HFFc6 (cell line): ENCODE data around the gene C10orf95. TPM values are rescaled to one million over a fixed set of nuclear protein-coding genes. Genes with fewer than 3 reads are reported as not detected.

Experiments used
- DNase-seq: peaks from one replicate; pipeline ENCODE4 v3.0.0-alpha.2; 2018
- H3K27ac Mint-ChIP-seq: 2 replicates; pipeline ENCODE4 v1.8.0; 2020; ENCODE audit warnings: mild to moderate bottlenecking, mixed read lengths
- H3K27me3 Mint-ChIP-seq: 2 replicates; pipeline ENCODE4 v1.8.0; 2021; ENCODE audit warnings: mild to moderate bottlenecking, moderate library complexity, mixed read lengths; ENCODE audit not compliant: insufficient read depth
- H3K36me3 Mint-ChIP-seq: 2 replicates; pipeline ENCODE4 v1.8.0; 2021; ENCODE audit warnings: low read depth, mixed read lengths
- H3K4me1 Mint-ChIP-seq: 2 replicates; pipeline ENCODE4 v1.8.0; 2020; ENCODE audit warnings: low read depth, mixed read lengths
- H3K4me3 Mint-ChIP-seq: 2 replicates; pipeline ENCODE4 v1.8.0; 2020; ENCODE audit warnings: mild to moderate bottlenecking, moderate library complexity, mixed read lengths
- H3K9me3 Mint-ChIP-seq: 2 replicates; pipeline ENCODE4 v1.8.0; 2020; ENCODE audit warnings: mild to moderate bottlenecking, mixed read lengths
- total RNA-seq, 6 experiments: library from RNA; stranded (reverse); fragmentation: NEBNext Ultra II Directional; extraction: Animal tissue kit (Norgen Biotek cat#: 25700); gene quantifications; 2 replicates in 1 of 6; 3 replicates in 5 of 6; pipeline ENCODE4 v1.2.3, GENCODE V29; 2021
- TF ChIP-seq, protein P1 (sequence below): fragments of 200-600 bp; sonication (generic); IDR thresholded peaks from 2 replicates; pipeline ENCODE4 v1.5.0; 2021; ENCODE audit warnings: antibody characterized with exemption, mild to moderate bottlenecking

The C10orf95 gene
- total RNA-seq, 6 experiments from 2014 or later: 0.12 TPM; not detected in 5

DNA sequence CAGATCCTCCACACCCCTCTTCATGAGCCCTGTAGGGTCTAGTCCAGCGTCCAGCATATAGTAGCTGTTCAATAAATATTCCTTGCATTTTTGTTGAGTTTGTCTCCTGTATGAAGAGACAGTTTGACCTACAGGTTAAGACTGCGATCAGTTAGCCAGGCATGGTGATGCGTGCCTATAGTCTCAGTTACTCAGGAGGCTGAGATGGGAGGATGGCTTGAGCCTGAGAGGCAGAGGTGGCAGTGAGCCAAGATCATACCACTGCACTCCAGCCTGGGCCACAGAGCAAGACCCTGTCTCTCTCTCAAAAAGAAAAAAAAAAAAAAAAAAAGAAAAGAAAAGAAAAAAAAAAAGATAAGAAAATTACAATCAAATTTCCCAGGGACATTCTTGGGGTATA lies 13.8 kb downstream of the C10orf95 start:
- Mint-ChIP-seq H3K4me1 (peaks cover 24% of the 10 kb centered on the region), H3K36me3 (no peaks in the 10 kb centered on the region), H3K27me3 (peaks cover 6% of the 10 kb centered on the region), H3K9me3 (no peaks in the 10 kb centered on the region), H3K4me3 (no peak overlapping the region), H3K27ac (no peak overlapping the region)
- TF ChIP-seq, protein P1, sequence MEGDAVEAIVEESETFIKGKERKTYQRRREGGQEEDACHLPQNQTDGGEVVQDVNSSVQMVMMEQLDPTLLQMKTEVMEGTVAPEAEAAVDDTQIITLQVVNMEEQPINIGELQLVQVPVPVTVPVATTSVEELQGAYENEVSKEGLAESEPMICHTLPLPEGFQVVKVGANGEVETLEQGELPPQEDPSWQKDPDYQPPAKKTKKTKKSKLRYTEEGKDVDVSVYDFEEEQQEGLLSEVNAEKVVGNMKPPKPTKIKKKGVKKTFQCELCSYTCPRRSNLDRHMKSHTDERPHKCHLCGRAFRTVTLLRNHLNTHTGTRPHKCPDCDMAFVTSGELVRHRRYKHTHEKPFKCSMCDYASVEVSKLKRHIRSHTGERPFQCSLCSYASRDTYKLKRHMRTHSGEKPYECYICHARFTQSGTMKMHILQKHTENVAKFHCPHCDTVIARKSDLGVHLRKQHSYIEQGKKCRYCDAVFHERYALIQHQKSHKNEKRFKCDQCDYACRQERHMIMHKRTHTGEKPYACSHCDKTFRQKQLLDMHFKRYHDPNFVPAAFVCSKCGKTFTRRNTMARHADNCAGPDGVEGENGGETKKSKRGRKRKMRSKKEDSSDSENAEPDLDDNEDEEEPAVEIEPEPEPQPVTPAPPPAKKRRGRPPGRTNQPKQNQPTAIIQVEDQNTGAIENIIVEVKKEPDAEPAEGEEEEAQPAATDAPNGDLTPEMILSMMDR: no peak
- no peak for DNase-seq

DNA sequence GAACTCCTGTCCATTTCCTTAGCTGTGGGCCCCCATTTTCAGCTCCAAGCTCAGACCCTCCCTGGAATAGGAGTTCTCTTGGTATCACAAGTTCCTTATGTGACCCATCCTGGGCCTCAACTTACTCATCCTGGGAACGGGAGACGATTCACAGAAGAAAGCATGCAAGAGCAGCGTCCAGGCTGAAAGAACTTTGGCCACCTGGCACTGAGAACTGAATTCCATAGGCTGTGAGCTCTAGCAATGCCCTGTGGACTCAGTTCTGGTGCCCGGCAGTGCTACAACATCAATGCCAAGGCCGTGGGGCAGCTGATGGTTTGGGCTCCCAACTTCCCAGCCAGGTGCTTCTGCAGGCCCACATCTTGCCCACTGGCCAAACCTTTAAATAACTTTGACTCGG lies 15.0 kb downstream of the C10orf95 start:
- TF ChIP-seq, protein P1: no peak

DNA sequence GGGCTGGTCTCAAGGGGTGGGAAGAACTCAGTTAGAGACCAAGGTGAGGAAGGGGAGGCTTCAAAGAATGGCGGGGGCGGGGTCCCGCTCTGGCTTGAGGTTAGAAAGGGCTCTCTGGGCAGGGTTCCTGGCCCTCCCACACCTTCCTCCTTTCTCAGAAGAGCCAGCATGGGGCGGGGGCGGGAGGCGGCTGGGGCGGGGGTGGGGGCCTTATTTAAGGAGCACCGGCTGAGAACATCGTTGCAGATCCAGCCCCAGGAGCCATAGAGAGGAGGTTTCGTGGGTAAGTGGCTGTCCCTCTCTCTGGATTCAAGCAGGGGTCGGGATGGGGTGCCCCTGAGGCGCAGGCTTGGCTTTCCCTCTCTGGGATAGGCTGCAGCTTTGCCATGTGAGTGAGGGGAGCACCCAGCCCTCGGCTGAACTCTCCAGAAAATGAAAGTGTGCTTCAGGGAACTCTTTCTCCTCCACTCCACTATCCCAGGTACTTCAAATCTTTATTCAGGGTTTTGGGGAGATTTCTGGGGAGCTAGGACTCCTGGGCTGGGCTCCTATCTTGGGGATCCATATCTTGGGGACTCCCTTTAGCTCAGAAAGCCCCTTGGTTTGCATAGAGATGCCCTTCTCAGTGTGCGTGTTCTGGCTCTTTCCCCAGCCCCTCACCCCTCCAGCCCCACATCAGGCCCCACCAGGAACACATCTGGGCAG lies 15.7 kb downstream of the C10orf95 start:
- no peak overlapping the region for H3K27ac Mint-ChIP-seq
- no peaks in the 10 kb centered on the region for H3K36me3 Mint-ChIP-seq
- TF ChIP-seq, protein P1: no peak
- H3K9me3 Mint-ChIP-seq: no peaks in the 10 kb centered on the region
- H3K4me3 Mint-ChIP-seq: peak overlapping the region; percentile 67
- H3K4me1 Mint-ChIP-seq: peaks cover 31% of the 10 kb centered on the region
- H3K27me3 Mint-ChIP-seq: peaks cover 2% of the 10 kb centered on the region; the same call in 1 of the 2 replicates
- no peak for DNase-seq

More for the DNA sequence above, 15.0 kb downstream of the C10orf95 start:
- H3K4me1 Mint-ChIP-seq: peaks cover 30% of the 10 kb centered on the region
- H3K36me3 Mint-ChIP-seq: no peaks in the 10 kb centered on the region
- no peak for DNase-seq
- H3K27me3 Mint-ChIP-seq: peaks cover 2% of the 10 kb centered on the region; the same call in 1 of the 2 replicates
- H3K4me3 Mint-ChIP-seq: peak overlapping the region; percentile 67; the same call in 1 of the 2 replicates
- H3K9me3 Mint-ChIP-seq: no peaks in the 10 kb centered on the region
- no peak overlapping the region for H3K27ac Mint-ChIP-seq

DNA sequence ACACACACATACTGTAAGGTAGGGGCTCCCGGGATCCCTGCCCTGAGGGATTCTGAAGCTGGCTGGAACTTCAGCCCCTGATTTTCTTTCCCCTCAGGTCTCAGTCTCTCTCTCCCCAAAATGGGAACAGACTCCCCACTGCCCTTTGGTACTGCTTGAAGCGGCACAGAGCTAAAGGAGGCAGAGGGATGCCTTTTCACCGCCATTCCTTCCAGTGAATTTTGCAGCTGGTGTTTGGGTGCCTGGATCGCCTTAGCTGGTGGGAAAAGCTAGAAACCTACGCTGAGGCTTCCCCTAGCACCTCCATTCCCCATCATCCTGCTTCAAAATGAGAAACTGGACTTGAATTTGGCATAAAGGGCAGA lies 16.2 kb downstream of the C10orf95 start:
- Mint-ChIP-seq H3K27ac (peak overlapping the region; percentile 0; the same call in 1 of the 2 replicates), H3K4me3 (peak overlapping the region; percentile 67; the same call in 1 of the 2 replicates), H3K9me3 (no peaks in the 10 kb centered on the region), H3K36me3 (no peaks in the 10 kb centered on the region), H3K27me3 (peaks cover 2% of the 10 kb centered on the region; the same call in 1 of the 2 replicates), H3K4me1 (peaks cover 31% of the 10 kb centered on the region)
- no peak for DNase-seq
- TF ChIP-seq, protein P1: no peak

DNA sequence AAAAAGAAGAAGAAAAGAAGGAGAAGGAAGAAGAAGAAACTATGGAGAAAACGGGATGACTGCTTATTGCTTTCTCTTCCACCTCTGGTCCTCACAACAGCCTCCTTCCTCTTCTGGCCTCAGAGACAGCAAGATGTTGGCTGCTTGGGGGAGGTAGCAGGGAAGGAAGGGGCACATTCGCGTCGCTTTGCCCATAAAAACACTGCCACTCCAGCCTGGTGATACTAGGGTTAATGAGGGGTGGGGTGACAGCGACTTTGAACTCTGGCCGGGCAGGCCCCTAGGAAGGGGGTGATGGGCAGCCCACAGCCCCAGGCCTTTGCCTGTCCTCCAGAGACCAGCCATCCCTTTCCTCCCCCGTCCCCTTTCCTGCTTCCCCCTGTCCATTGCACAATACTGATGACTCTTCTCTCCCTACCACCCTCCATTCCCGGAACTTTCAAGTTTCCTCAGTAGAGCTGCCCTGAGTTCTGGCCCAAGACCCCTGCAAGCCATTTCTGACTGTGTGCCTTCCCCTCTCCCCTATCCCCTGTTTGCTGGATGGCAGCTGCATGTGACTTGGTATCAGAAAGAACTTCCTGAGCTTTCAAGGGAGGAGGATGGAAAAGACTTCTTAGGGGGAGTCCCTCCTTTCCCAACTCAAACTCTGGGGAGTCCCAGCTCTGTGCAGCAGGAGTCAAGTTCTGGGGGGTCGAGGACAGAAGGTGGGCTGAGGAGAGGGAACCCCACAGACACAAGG lies 16.8 kb downstream of the C10orf95 start:
- Mint-ChIP-seq H3K4me3 (no peak overlapping the region; the same call in 1 of the 2 replicates), H3K4me1 (peaks cover 31% of the 10 kb centered on the region), H3K27me3 (peaks cover 2% of the 10 kb centered on the region; the same call in 1 of the 2 replicates), H3K36me3 (no peaks in the 10 kb centered on the region), H3K9me3 (no peaks in the 10 kb centered on the region), H3K27ac (peak overlapping the region; percentile 0; the same call in 1 of the 2 replicates)
- DNase-seq: no peak
- TF ChIP-seq, protein P1: no peak
